ENCODE measurements around the gene VOPP1.

The VOPP1 gene

GRCh38 chr7:55500117-55500756, 72.1 kb downstream of the VOPP1 start:
- Histone ChIP-seq H3K4me3 (ENCODE audit: insufficient read length, low read depth) (no peak overlapping the region), H3K36me3 (ENCODE audit: insufficient read depth, insufficient read length, low read length) (peaks cover 64% of the 10 kb centered on the region), H3K4me1 (ENCODE audit: insufficient read depth, insufficient read length) (peaks cover 12% of the 10 kb centered on the region), H3K9me3 (ENCODE audit: insufficient read depth, low read length) (no peaks in the 10 kb centered on the region), H3K9ac (ENCODE audit: insufficient read length, low read depth) (no peak overlapping the region), H3K27me3 (ENCODE audit: insufficient read depth, insufficient read length) (no peaks in the 10 kb centered on the region)
- TF ChIP-seq YY1 (IDR thresholded peaks at IDR 0.05; ENCODE audit: insufficient read depth, insufficient read length) (no peak), SUZ12 (IDR thresholded peaks at IDR 0.05; ENCODE audit: extremely low read depth, insufficient read depth, insufficient read length) (no peak), ZNF274 (IDR thresholded peaks at IDR 0.05; ENCODE audit: low read depth, low read length) (no peak)
- no peak for DNase-seq (ENCODE audit: low read depth, low spot score)

- Histone ChIP-seq H3K4me1 (ENCODE audit: insufficient read depth, insufficient read length) (peaks cover 10% of the 10 kb centered on the region), H3K27me3 (ENCODE audit: insufficient read depth, insufficient read length) (no peaks in the 10 kb centered on the region), H3K9me3 (ENCODE audit: insufficient read depth, low read length) (no peaks in the 10 kb centered on the region), H3K36me3 (ENCODE audit: insufficient read depth, insufficient read length, low read length) (peaks cover 71% of the 10 kb centered on the region), H3K9ac (ENCODE audit: insufficient read length, low read depth) (no peak overlapping the region), H3K4me3 (ENCODE audit: insufficient read length, low read depth) (no peak overlapping the region)
- no peak for DNase-seq (ENCODE audit: low read depth, low spot score)
- TF ChIP-seq YY1 (IDR thresholded peaks at IDR 0.05; ENCODE audit: insufficient read depth, insufficient read length) (no peak), ZNF274 (IDR thresholded peaks at IDR 0.05; ENCODE audit: low read depth, low read length) (no peak), SUZ12 (IDR thresholded peaks at IDR 0.05; ENCODE audit: extremely low read depth, insufficient read depth, insufficient read length) (no peak)
These were observed 72.7 kb downstream of the VOPP1 start for GRCh38 chr7:55499591-55499990.

- no peaks in the 10 kb centered on the region for H3K27me3 ChIP-seq (ENCODE audit: insufficient read depth, insufficient read length)
- no peak for DNase-seq (ENCODE audit: low read depth, low spot score)
- H3K9me3 ChIP-seq (ENCODE audit: insufficient read depth, low read length): no peaks in the 10 kb centered on the region
- H3K9ac ChIP-seq (ENCODE audit: insufficient read length, low read depth): no peak overlapping the region
- peaks cover 6% of the 10 kb centered on the region for H3K4me1 ChIP-seq (ENCODE audit: insufficient read depth, insufficient read length)
- peaks cover 75% of the 10 kb centered on the region for H3K36me3 ChIP-seq (ENCODE audit: insufficient read depth, insufficient read length, low read length)
- no peak overlapping the region for H3K4me3 ChIP-seq (ENCODE audit: insufficient read length, low read depth)
- TF ChIP-seq YY1 (IDR thresholded peaks at IDR 0.05; ENCODE audit: insufficient read depth, insufficient read length) (no peak), SUZ12 (IDR thresholded peaks at IDR 0.05; ENCODE audit: extremely low read depth, insufficient read depth, insufficient read length) (no peak), ZNF274 (IDR thresholded peaks at IDR 0.05; ENCODE audit: low read depth, low read length) (no peak)
These were observed 73.5 kb downstream of the VOPP1 start for GRCh38 chr7:55498770-55499169.

- Histone ChIP-seq H3K4me1 (ENCODE audit: insufficient read depth, insufficient read length) (peaks cover 6% of the 10 kb centered on the region), H3K4me3 (ENCODE audit: insufficient read length, low read depth) (no peak overlapping the region), H3K9me3 (ENCODE audit: insufficient read depth, low read length) (no peaks in the 10 kb centered on the region), H3K36me3 (ENCODE audit: insufficient read depth, insufficient read length, low read length) (peaks cover 73% of the 10 kb centered on the region), H3K27me3 (ENCODE audit: insufficient read depth, insufficient read length) (no peaks in the 10 kb centered on the region), H3K9ac (ENCODE audit: insufficient read length, low read depth) (no peak overlapping the region)
- TF ChIP-seq SUZ12 (IDR thresholded peaks at IDR 0.05; ENCODE audit: extremely low read depth, insufficient read depth, insufficient read length) (no peak), YY1 (IDR thresholded peaks at IDR 0.05; ENCODE audit: insufficient read depth, insufficient read length) (no peak), ZNF274 (IDR thresholded peaks at IDR 0.05; ENCODE audit: low read depth, low read length) (no peak)
- DNase-seq (ENCODE audit: low read depth, low spot score): no peak
These were observed 74.2 kb downstream of the VOPP1 start for GRCh38 chr7:55498142-55498541.

GRCh38 chr7:55497521-55497920, 74.8 kb downstream of the VOPP1 start:
- no peak for TF ChIP-seq YY1 (IDR thresholded peaks at IDR 0.05; ENCODE audit: insufficient read depth, insufficient read length)
- no peak for TF ChIP-seq SUZ12 (IDR thresholded peaks at IDR 0.05; ENCODE audit: extremely low read depth, insufficient read depth, insufficient read length)
- no peak for TF ChIP-seq ZNF274 (IDR thresholded peaks at IDR 0.05; ENCODE audit: low read depth, low read length)
- Histone ChIP-seq H3K9me3 (ENCODE audit: insufficient read depth, low read length) (no peaks in the 10 kb centered on the region), H3K36me3 (ENCODE audit: insufficient read depth, insufficient read length, low read length) (peaks cover 75% of the 10 kb centered on the region), H3K27me3 (ENCODE audit: insufficient read depth, insufficient read length) (no peaks in the 10 kb centered on the region), H3K4me1 (ENCODE audit: insufficient read depth, insufficient read length) (peaks cover 6% of the 10 kb centered on the region), H3K9ac (ENCODE audit: insufficient read length, low read depth) (no peak overlapping the region), H3K4me3 (ENCODE audit: insufficient read length, low read depth) (no peak overlapping the region)
- no peak for DNase-seq (ENCODE audit: low read depth, low spot score)

- Histone ChIP-seq H3K27me3 (ENCODE audit: insufficient read depth, insufficient read length) (no peaks in the 10 kb centered on the region), H3K36me3 (ENCODE audit: insufficient read depth, insufficient read length, low read length) (peaks cover 76% of the 10 kb centered on the region), H3K9ac (ENCODE audit: insufficient read length, low read depth) (no peak overlapping the region), H3K4me1 (ENCODE audit: insufficient read depth, insufficient read length) (peaks cover 6% of the 10 kb centered on the region), H3K4me3 (ENCODE audit: insufficient read length, low read depth) (no peak overlapping the region), H3K9me3 (ENCODE audit: insufficient read depth, low read length) (no peaks in the 10 kb centered on the region)
- TF ChIP-seq ZNF274 (IDR thresholded peaks at IDR 0.05; ENCODE audit: low read depth, low read length): no peak
- no peak for TF ChIP-seq YY1 (IDR thresholded peaks at IDR 0.05; ENCODE audit: insufficient read depth, insufficient read length)
- TF ChIP-seq SUZ12 (IDR thresholded peaks at IDR 0.05; ENCODE audit: extremely low read depth, insufficient read depth, insufficient read length): no peak
- DNase-seq (ENCODE audit: low read depth, low spot score): no peak
These were observed 75.4 kb downstream of the VOPP1 start for GRCh38 chr7:55496906-55497305.

- Histone ChIP-seq H3K27me3 (ENCODE audit: insufficient read depth, insufficient read length) (no peaks in the 10 kb centered on the region), H3K9ac (ENCODE audit: insufficient read length, low read depth) (no peak overlapping the region), H3K4me3 (ENCODE audit: insufficient read length, low read depth) (no peak overlapping the region), H3K9me3 (ENCODE audit: insufficient read depth, low read length) (no peaks in the 10 kb centered on the region), H3K4me1 (ENCODE audit: insufficient read depth, insufficient read length) (peaks cover 6% of the 10 kb centered on the region), H3K36me3 (ENCODE audit: insufficient read depth, insufficient read length, low read length) (peaks cover 78% of the 10 kb centered on the region)
- DNase-seq (ENCODE audit: low read depth, low spot score): no peak
- TF ChIP-seq YY1 (IDR thresholded peaks at IDR 0.05; ENCODE audit: insufficient read depth, insufficient read length): no peak
- no peak for TF ChIP-seq ZNF274 (IDR thresholded peaks at IDR 0.05; ENCODE audit: low read depth, low read length)
- TF ChIP-seq SUZ12 (IDR thresholded peaks at IDR 0.05; ENCODE audit: extremely low read depth, insufficient read depth, insufficient read length): no peak
These were observed 77.4 kb downstream of the VOPP1 start for GRCh38 chr7:55494951-55495350.

Measured in NT2/D1 (cell line).